Muscle layer of duodenum (tissue), 2 donors: Measurements from ENCODE around the gene EDA.

Experiments
- H3K27ac ChIP-seq: one replicate; pipeline ENCODE4 v1.7.0; 2013; ENCODE audit warnings: mild to moderate bottlenecking, low read length
- H3K27me3 ChIP-seq: one replicate; pipeline ENCODE4 v1.7.0; 2013; ENCODE audit warnings: low read depth, mild to moderate bottlenecking, control low read depth, low read length
- H3K36me3 ChIP-seq, 2 donors: one replicate each; pipeline ENCODE4 v1.7.0; 2013; ENCODE audit warnings: low read length in 2 of 2, control low read depth in 1 of 2, mild to moderate bottlenecking in 1 of 2; ENCODE audit not compliant: insufficient read depth in 2 of 2, control insufficient read depth in 1 of 2
- H3K4me1 ChIP-seq, 2 donors: one replicate each; pipeline ENCODE4 v1.7.0; 2013; ENCODE audit warnings: low read length in 2 of 2, mild to moderate bottlenecking in 2 of 2, control low read depth in 1 of 2, moderate library complexity in 1 of 2; ENCODE audit not compliant: insufficient read depth in 2 of 2, control insufficient read depth in 1 of 2
- H3K4me3 ChIP-seq, 2 donors: one replicate each; pipeline ENCODE4 v1.7.0; 2013; ENCODE audit warnings: low read length in 2 of 2, low read depth in 1 of 2, mild to moderate bottlenecking in 1 of 2
- H3K9me3 ChIP-seq, 2 donors: one replicate each; pipeline ENCODE4 v1.7.0; 2013; ENCODE audit warnings: low read length in 2 of 2, control low read depth in 1 of 2, mild to moderate bottlenecking in 1 of 2; ENCODE audit not compliant: control insufficient read depth in 1 of 2
- donor health status: healthy.

Gene EDA

GRCh38 chrX:69618803-69619202 is 2.9 kb downstream of the EDA start:
- H3K9me3 ChIP-seq: no peaks in the 10 kb centered on the region
- peaks cover 0 to 4% of the 10 kb centered on the region in 2 donors for H3K4me1 ChIP-seq
- H3K27ac ChIP-seq: no peak overlapping the region
- no peaks in the 10 kb centered on the region for H3K27me3 ChIP-seq
- H3K36me3 ChIP-seq: no peaks in the 10 kb centered on the region
- H3K4me3 ChIP-seq: no peak overlapping the region

DNA sequence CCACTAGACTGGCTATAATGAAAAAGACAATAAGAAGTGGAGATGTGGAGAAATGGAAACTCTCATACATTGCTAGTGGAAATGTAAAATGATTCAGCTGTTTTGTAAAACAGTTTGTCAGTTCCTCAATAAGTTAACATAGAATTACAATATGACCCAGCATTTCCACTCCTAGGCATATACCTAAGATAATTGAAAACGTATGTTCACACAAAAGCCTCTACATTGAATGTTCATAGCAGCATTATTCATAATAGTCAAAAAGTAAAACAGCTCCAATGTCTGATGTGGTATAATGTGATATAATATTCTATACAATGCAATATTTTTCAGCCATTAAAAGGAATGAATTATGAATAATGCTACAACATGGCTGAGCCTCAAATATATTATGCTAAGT is 10.2 kb downstream of the EDA start:
- no peaks in the 10 kb centered on the region for H3K4me1 ChIP-seq

DNA sequence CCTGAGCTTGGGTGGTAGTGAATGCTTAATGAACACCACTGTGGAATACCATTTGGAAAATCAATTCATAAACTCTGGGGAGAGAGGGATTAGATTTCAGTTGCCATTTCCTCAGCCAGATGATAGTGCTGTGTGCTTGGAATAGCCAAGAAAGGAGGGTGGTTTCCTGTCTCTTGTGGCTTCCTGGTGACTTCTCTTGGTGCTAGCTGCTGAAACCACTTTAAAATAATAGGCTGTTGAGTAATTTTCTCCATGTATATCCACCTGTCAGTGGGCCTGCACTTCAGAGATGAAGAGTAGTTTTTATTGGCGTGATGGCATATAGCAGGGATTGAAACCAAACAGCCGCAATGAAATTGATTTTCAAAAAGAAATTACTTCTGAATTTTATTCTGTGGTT is 11.8 kb downstream of the EDA start:
- H3K36me3 ChIP-seq: no peaks in the 10 kb centered on the region

More for the DNA sequence above, 10.2 kb downstream of the EDA start:
- Histone ChIP-seq H3K4me3 (no peak overlapping the region), H3K27ac (no peak overlapping the region), H3K36me3 (no peaks in the 10 kb centered on the region), H3K9me3 (no peaks in the 10 kb centered on the region), H3K27me3 (no peaks in the 10 kb centered on the region)

GRCh38 chrX:69630147-69630546 is 14.2 kb downstream of the EDA start:
- no peak overlapping the region for H3K27ac ChIP-seq
- H3K9me3 ChIP-seq: no peaks in the 10 kb centered on the region
- H3K4me1 ChIP-seq: no peaks in the 10 kb centered on the region
- no peaks in the 10 kb centered on the region for H3K36me3 ChIP-seq
- no peak overlapping the region for H3K4me3 ChIP-seq
- H3K27me3 ChIP-seq: no peaks in the 10 kb centered on the region

More for the DNA sequence above, 11.8 kb downstream of the EDA start:
- H3K27ac ChIP-seq: no peak overlapping the region
- H3K27me3 ChIP-seq: no peaks in the 10 kb centered on the region
- no peaks in the 10 kb centered on the region for H3K9me3 ChIP-seq
- no peaks in the 10 kb centered on the region for H3K4me1 ChIP-seq
- no peak overlapping the region for H3K4me3 ChIP-seq

GRCh38 chrX:69664693-69665092 is 48.8 kb downstream of the EDA start:
- H3K4me3 ChIP-seq: no peak overlapping the region
- H3K36me3 ChIP-seq: no peaks in the 10 kb centered on the region
- no peak overlapping the region for H3K27ac ChIP-seq
- no peaks in the 10 kb centered on the region for H3K4me1 ChIP-seq
- H3K27me3 ChIP-seq: no peaks in the 10 kb centered on the region
- no peaks in the 10 kb centered on the region for H3K9me3 ChIP-seq

GRCh38 chrX:69670001-69670555 is 54.2 kb downstream of the EDA start:
- Histone ChIP-seq H3K36me3 (no peaks in the 10 kb centered on the region), H3K4me3 (no peak overlapping the region), H3K27ac (no peak overlapping the region), H3K9me3 (peaks cover 0 to 3% of the 10 kb centered on the region in 2 donors), H3K4me1 (no peaks in the 10 kb centered on the region), H3K27me3 (no peaks in the 10 kb centered on the region)

- H3K27ac ChIP-seq: no peak overlapping the region
- peaks cover 0 to 3% of the 10 kb centered on the region in 2 donors for H3K9me3 ChIP-seq
- no peaks in the 10 kb centered on the region for H3K27me3 ChIP-seq
- no peaks in the 10 kb centered on the region for H3K36me3 ChIP-seq
- no peak overlapping the region for H3K4me3 ChIP-seq
- H3K4me1 ChIP-seq: no peaks in the 10 kb centered on the region
Observed at GRCh38 chrX:69674891-69675290, 59.0 kb downstream of the EDA start.

DNA sequence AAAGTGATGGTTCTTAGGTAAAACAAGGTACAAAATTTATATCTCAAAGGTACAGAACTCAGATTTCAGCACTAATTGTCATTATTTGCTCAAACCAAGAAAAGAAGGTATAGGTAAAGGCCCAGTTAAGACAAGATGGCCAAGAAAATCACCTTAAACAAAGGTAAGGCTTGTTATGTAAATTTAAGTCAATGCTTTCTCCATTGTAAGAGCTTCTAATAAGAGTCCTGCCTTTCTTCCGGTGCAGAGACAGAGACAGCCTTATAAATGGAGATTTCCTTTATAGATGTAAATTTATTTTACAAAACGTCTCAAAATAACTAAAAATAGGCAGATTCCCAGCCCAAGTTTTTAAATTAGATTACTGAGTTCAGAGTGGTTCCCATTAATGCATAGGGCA is 89.9 kb downstream of the EDA start:
- peaks cover 0 to 3% of the 10 kb centered on the region in 2 donors for H3K9me3 ChIP-seq
- no peaks in the 10 kb centered on the region for H3K36me3 ChIP-seq
- H3K4me1 ChIP-seq: no peaks in the 10 kb centered on the region
- H3K27ac ChIP-seq: no peak overlapping the region
- no peak overlapping the region for H3K4me3 ChIP-seq
- no peaks in the 10 kb centered on the region for H3K27me3 ChIP-seq

DNA sequence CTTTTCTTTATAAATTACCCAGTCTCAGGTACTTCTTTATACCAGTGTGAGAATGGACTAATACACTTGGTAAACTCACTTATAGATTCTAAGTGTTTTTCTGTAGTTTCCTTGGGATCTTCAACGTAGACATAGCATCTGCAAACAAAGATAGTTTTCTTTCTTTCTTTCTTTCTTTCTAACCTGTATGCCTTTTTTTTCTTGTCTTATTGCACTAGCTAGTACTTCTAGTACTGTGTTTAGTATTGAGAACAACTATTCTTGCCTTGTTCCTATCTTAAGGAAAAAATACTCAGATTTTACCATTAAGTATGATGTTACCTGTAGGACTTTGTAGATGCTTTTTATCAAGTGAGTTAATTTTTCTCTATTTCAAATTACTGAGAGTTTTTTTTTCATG is 102.2 kb downstream of the EDA start:
- no peak overlapping the region for H3K27ac ChIP-seq
- H3K36me3 ChIP-seq: no peaks in the 10 kb centered on the region
- H3K4me3 ChIP-seq: no peak overlapping the region
- no peaks in the 10 kb centered on the region for H3K27me3 ChIP-seq
- H3K9me3 ChIP-seq: peaks cover 0 to 12% of the 10 kb centered on the region in 2 donors
- no peaks in the 10 kb centered on the region for H3K4me1 ChIP-seq

DNA sequence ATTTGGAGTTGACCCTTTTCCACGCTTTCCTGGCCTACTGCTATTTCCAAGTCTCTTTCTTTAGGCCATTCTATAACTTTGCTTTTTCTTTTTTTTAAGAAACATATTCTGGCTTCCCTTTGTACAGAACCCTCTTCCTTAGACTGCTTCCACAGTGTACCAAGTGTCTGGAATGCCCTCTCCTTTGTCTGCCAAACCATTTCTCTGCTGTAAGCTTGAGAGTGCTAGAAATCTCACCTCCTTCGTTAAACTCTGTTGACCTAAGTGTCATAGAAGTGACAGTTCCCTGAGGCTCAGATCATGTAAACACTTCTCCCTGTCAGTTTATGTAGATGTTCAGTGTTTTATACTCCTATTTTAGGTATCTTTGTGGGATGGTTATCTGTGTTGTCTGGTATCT is 108.4 kb downstream of the EDA start:
- no peak overlapping the region for H3K27ac ChIP-seq
- no peaks in the 10 kb centered on the region for H3K9me3 ChIP-seq
- no peak overlapping the region for H3K4me3 ChIP-seq
- H3K27me3 ChIP-seq: no peaks in the 10 kb centered on the region
- H3K4me1 ChIP-seq: no peaks in the 10 kb centered on the region
- no peaks in the 10 kb centered on the region for H3K36me3 ChIP-seq

- H3K27me3 ChIP-seq: no peaks in the 10 kb centered on the region
- H3K27ac ChIP-seq: no peak overlapping the region
- H3K4me3 ChIP-seq: no peak overlapping the region
- no peaks in the 10 kb centered on the region for H3K36me3 ChIP-seq
- no peaks in the 10 kb centered on the region for H3K4me1 ChIP-seq
- no peaks in the 10 kb centered on the region for H3K9me3 ChIP-seq
Observed at GRCh38 chrX:69740317-69740716, 124.4 kb downstream of the EDA start.

- no peaks in the 10 kb centered on the region for H3K27me3 ChIP-seq
- H3K27ac ChIP-seq: no peak overlapping the region
- no peaks in the 10 kb centered on the region for H3K4me1 ChIP-seq
- H3K9me3 ChIP-seq: no peaks in the 10 kb centered on the region
- no peak overlapping the region for H3K4me3 ChIP-seq
- no peaks in the 10 kb centered on the region for H3K36me3 ChIP-seq
Observed at GRCh38 chrX:69741721-69742120, 125.8 kb downstream of the EDA start.
